Kidney (tissue), 14 donors: ENCODE data around the gene RXRA. TPM values are rescaled to one million over a fixed set of nuclear protein-coding genes. Genes with fewer than 3 reads are reported as not detected.

Source experiments
- DNase-seq, 5 donors: peaks; one replicate each; pipeline ENCODE4 v3.0.0-alpha.2; 2013 to 2020
- FAIRE-seq: peaks from 2 replicates; lab custom pipeline; 2012; peaks lifted over from hg19 to GRCh38; lab: Jason Lieb, UNC
- H3K27ac ChIP-seq, 2 donors: one replicate each; pipeline ENCODE4 v1.7.0; 2013; ENCODE audit warnings: low read depth in 2 of 2, low read length in 2 of 2, inconsistent platforms in 1 of 2
- H3K27me3 ChIP-seq: one replicate; pipeline ENCODE4 v1.7.1; 2013; ENCODE audit warnings: low read length, inconsistent platforms; ENCODE audit not compliant: control insufficient read depth, insufficient read depth
- H3K36me3 ChIP-seq, 3 donors: one replicate each; pipeline versions ENCODE4 v1.7.0 to v1.7.1; 2013; ENCODE audit warnings: low read length in 3 of 3, control low read depth in 1 of 3, inconsistent platforms in 1 of 3; ENCODE audit not compliant: insufficient read depth in 3 of 3, control insufficient read depth in 2 of 3
- H3K4me1 ChIP-seq, 3 donors: one replicate each; pipeline versions ENCODE4 v1.7.0 to v1.7.1; 2013; ENCODE audit warnings: low read length in 3 of 3, inconsistent platforms in 1 of 3, low read depth in 1 of 3; ENCODE audit not compliant: control insufficient read depth in 2 of 3, insufficient read depth in 2 of 3
- H3K4me3 ChIP-seq, 3 donors: one replicate each; pipeline versions ENCODE4 v1.7.0 to v1.8.1; 2013; ENCODE audit warnings: low read length in 3 of 3, control low read depth in 1 of 3, inconsistent platforms in 1 of 3
- H3K9ac ChIP-seq, 3 donors: one replicate each; pipeline versions ENCODE4 v1.7.0 to v1.7.1; 2013; ENCODE audit warnings: low read length in 3 of 3, control low read depth in 1 of 3, inconsistent platforms in 1 of 3
- H3K9me3 ChIP-seq, 3 donors: one replicate each; pipeline versions ENCODE4 v1.7.0 to v1.7.1; 2013; ENCODE audit warnings: low read length in 3 of 3, control low read depth in 1 of 3, inconsistent platforms in 1 of 3; ENCODE audit not compliant: control insufficient read depth in 2 of 3, insufficient read depth in 1 of 3
- CTCF ChIP-seq: IDR thresholded peaks from 3 replicates; pipeline ENCODE4 v1.5.1; 2012; ENCODE audit warnings: mild to moderate bottlenecking, moderate library complexity, borderline replicate concordance; ENCODE audit not compliant: insufficient read depth; ENCODE audit errors: extremely low read depth
- intact Hi-C: fragments of 100-400 bp; cut with DNase I; formaldehyde crosslinking; loops from one replicate; pipeline ENCODE4 v1.11.1; 2022
- polyA plus RNA-seq: library from polyadenylated mRNA; stranded (reverse); fragments of 350-450 nt; fragmentation: Illumina TruSeq; extraction: RNeasy Lipid Tissue Mini Kit (QIAGEN cat#74804); gene quantifications from one replicate; pipeline ENCODE4 v1.2.3, GENCODE V29; 2014; ENCODE audit warnings: low read depth, low replicate concordance; ENCODE audit not compliant: insufficient read depth
- total RNA-seq: library from RNA; stranded (reverse); fragmentation: NEBNext Ultra II Directional; extraction: Animal tissue kit (Norgen Biotek cat#: 25700); gene quantifications from one replicate; pipeline ENCODE4 v1.2.1, GENCODE V29; 2021
- donor health status: control.
- donor health status: control.
- donor health status: control.
- donor health status: control.
- donor health status: control.
- donor health status: DM: yes; HTN: yes; CAD: no.
- donor health status: Normal renal cell carcinoma (clear cell type).

Gene RXRA
- total and polyA plus RNA-seq, 2 donors from 2014 or later: 24.0 to 49.5 TPM

DNA sequence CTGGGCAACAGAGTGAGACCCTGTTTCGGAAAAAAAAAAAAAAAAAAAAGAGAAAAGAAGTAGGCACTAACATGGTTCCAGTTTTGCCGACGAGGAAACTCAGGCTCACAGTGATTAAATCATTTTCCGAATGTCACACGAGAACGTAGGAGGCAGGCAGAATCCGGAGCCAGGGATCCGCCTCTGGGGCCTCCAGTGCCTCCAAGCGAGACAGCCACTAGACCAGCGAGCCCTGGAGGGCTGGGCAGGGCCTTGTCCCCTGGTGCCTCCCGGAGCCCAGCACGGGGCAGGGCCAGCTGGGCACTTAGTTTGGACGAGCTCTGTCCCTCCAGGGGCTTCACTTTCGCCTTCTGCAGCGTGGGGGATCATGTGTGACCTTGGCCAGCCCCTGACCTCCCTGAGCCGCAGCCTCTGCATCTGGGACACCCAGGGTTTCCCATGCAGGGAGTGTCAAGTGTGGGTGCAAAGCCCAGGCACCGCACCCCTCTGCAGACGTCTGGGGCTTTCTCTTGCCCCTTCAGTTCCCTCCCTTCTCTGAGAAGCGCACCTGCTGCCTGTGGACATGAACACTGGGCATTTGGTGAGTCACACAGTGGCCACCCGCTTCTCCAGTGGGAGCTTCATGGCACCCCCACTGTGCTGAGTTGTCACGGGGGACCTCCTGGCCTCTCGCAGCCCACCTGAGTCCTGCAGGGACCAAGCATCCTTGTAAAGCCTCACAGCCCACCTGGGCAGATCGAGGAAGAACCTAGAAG lies 80.3 kb downstream of the RXRA start:
- Histone ChIP-seq H3K4me3 (peak overlapping the region in 1 of 3 donors; percentile 48), H3K9me3 (no peaks in the 10 kb centered on the region), H3K27me3 (no peaks in the 10 kb centered on the region), H3K4me1 (peaks cover 0 to 79% (median 49%) of the 10 kb centered on the region in 3 donors), H3K36me3 (peaks cover 0 to 6% (median 0%) of the 10 kb centered on the region in 3 donors), H3K9ac (peak overlapping the region in 1 of 3 donors; percentile 40), H3K27ac (peak overlapping the region; percentile 55 to 63)
- no peak for TF ChIP-seq CTCF
- peak in 1 of 5 donors; percentile 60 for DNase-seq
- no peak for FAIRE-seq
- intact Hi-C loops: no loop called here

DNA sequence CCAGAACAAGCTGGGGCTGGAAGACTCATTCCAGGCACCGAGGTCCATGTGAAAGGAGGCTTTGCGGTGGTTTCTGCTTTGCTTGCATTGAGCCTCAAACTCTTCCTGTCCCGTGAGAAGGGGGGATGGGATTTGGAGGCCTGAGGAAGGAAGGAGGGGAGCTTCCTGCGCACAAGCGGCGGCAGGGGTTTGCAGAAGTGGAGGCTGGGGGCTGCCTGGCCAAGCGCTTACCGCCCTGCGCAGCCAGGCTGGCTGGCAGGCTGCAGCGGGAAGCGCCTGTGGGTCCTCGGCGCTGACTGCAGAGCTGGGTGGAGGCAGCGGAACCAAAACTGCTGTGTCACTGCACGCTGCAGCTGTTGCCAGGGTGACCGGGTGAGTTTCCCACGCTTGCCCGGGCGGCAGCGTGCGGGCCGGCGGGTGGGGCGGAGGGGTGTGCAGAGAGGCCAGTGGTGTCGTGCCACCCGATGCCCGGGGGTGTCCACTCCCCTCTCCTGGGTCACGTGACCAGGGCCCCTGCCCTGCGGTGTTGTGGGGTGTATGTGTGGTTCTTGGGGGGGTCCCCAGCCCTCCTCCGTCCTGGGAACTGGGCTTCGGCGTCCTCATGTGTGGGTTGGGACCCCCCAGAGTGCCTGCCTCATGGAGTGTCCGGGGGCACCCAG lies 81.0 kb downstream of the RXRA start:
- peak; percentile 90 to 96 (median 92) for DNase-seq
- no peak for TF ChIP-seq CTCF
- H3K9ac ChIP-seq: peak overlapping the region in 1 of 3 donors; percentile 40
- H3K27ac ChIP-seq: peak overlapping the region; percentile 55 to 63
- no peaks in the 10 kb centered on the region for H3K9me3 ChIP-seq
- intact Hi-C loops: no loop called here
- no peak for FAIRE-seq
- H3K36me3 ChIP-seq: peaks cover 0 to 6% (median 0%) of the 10 kb centered on the region in 3 donors
- peaks cover 0 to 86% (median 50%) of the 10 kb centered on the region in 3 donors for H3K4me1 ChIP-seq
- no peaks in the 10 kb centered on the region for H3K27me3 ChIP-seq
- peak overlapping the region in 1 of 3 donors; percentile 48 for H3K4me3 ChIP-seq

DNA sequence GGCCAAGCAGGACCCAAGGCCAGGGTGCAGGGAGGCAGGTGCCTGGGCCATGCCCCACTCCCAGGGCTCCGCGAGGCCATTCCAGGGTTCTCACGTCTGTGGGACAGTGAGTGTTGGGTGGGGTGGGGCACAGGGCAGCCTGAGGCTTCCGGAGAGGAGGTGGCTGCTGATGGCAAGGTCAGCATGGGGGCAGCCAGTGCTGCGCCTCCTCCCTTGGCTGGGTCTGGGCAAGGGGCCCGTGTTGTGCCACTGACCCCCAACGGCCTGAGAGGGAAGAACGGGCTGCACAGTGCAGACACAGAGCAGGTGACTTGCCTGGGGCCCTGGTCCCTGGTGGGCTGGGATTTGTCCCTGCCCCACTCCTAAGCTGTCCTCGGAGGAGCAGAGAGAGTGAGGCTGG lies 82.1 kb downstream of the RXRA start:
- H3K27me3 ChIP-seq: no peaks in the 10 kb centered on the region
- DNase-seq: no peak
- TF ChIP-seq CTCF: no peak
- no peak overlapping the region for H3K27ac ChIP-seq
- no peak overlapping the region for H3K9ac ChIP-seq
- no peak for FAIRE-seq
- H3K36me3 ChIP-seq: no peaks in the 10 kb centered on the region
- H3K4me1 ChIP-seq: peaks cover 0 to 88% (median 51%) of the 10 kb centered on the region in 3 donors
- H3K9me3 ChIP-seq: no peaks in the 10 kb centered on the region
- intact Hi-C loops: no loop called here
- no peak overlapping the region for H3K4me3 ChIP-seq
